SK-N-MC (cell line): ENCODE data around the gene XG.

Experiments
- DNase-seq: peaks from one replicate; pipeline ENCODE4 v3.0.0-alpha.2; 2011; ENCODE audit warnings: low read depth, low spot score
- H3K27ac ChIP-seq: fragments of 200-600 bp; sonication (generic); 2 replicates; pipeline ENCODE4 v1.5.1; 2016; ENCODE audit warnings: mixed run types
- H3K36me3 ChIP-seq: fragments of 200-600 bp; sonication (generic); 2 replicates; pipeline ENCODE4 v1.6.1; 2017; ENCODE audit warnings: antibody characterized with exemption, low read length, mixed read lengths; ENCODE audit not compliant: insufficient read depth
- H3K4me3 ChIP-seq: fragments of 200-600 bp; sonication (generic); 2 replicates; pipeline ENCODE4 v1.5.1; 2016
- H3K9ac ChIP-seq: fragments of 200-600 bp; sonication (generic); 2 replicates; pipeline ENCODE4 v1.8.0; 2017; ENCODE audit warnings: mixed run types, mixed read lengths; ENCODE audit not compliant: insufficient read length
- H3K9me3 ChIP-seq: fragments of 200-600 bp; sonication (generic); 2 replicates; pipeline ENCODE4 v1.6.1; 2017; ENCODE audit warnings: low read depth, mild to moderate bottlenecking, antibody characterized with exemption, low read length, moderate library complexity, mixed read lengths
- EZH2 ChIP-seq: fragments of 200-600 bp; sonication (generic); IDR thresholded peaks from one replicate; pipeline ENCODE4 v1.6.1; 2017; ENCODE audit warnings: antibody characterized with exemption
- FOXP2 ChIP-seq: optimal IDR thresholded peaks from 2 replicates; pipeline ENCODE3; 2011; ENCODE audit warnings: mild to moderate bottlenecking, moderate library complexity; ENCODE audit not compliant: insufficient read depth; ENCODE audit errors: extremely low read length, control extremely low read depth
- POLR2AphosphoS5 ChIP-seq: IDR thresholded peaks from 2 replicates; pipeline ENCODE4 v1.6.1; 2012; ENCODE audit warnings: mild to moderate bottlenecking, low read depth, low read length, borderline replicate concordance

XG gene

GRCh38 chrX:2857566-2857965 is 105.7 kb downstream of the XG start:
- H3K9me3 ChIP-seq = no peaks in the 10 kb centered on the region
- no peak for TF ChIP-seq EZH2
- TF ChIP-seq FOXP2 = no peak
- no peak for TF ChIP-seq POLR2AphosphoS5
- H3K4me3 ChIP-seq = no peak overlapping the region
- H3K27ac ChIP-seq = no peak overlapping the region
- no peak overlapping the region for H3K9ac ChIP-seq
- no peak for DNase-seq
- peaks cover 49% of the 10 kb centered on the region; the same call in 1 of the 2 replicates for H3K36me3 ChIP-seq

- TF ChIP-seq POLR2AphosphoS5 (no peak), EZH2 (no peak), FOXP2 (no peak)
- no peaks in the 10 kb centered on the region for H3K9me3 ChIP-seq
- no peak overlapping the region for H3K9ac ChIP-seq
- H3K27ac ChIP-seq = no peak overlapping the region
- no peak for DNase-seq
- no peak overlapping the region for H3K4me3 ChIP-seq
- peaks cover 52% of the 10 kb centered on the region; the same call in 1 of the 2 replicates for H3K36me3 ChIP-seq
These were observed 107.5 kb downstream of the XG start for GRCh38 chrX:2859197-2859797.

GRCh38 chrX:2862404-2862803 is 110.6 kb downstream of the XG start:
- Histone ChIP-seq H3K36me3 (peaks cover 54% of the 10 kb centered on the region), H3K4me3 (no peak overlapping the region), H3K27ac (no peak overlapping the region), H3K9ac (no peak overlapping the region), H3K9me3 (no peaks in the 10 kb centered on the region)
- no peak for TF ChIP-seq POLR2AphosphoS5
- TF ChIP-seq FOXP2 = no peak
- no peak for TF ChIP-seq EZH2
- no peak for DNase-seq

GRCh38 chrX:2863646-2864045 is 111.8 kb downstream of the XG start:
- TF ChIP-seq POLR2AphosphoS5 = no peak
- TF ChIP-seq FOXP2 = no peak
- no peak for TF ChIP-seq EZH2
- DNase-seq = no peak
- peaks cover 50% of the 10 kb centered on the region for H3K36me3 ChIP-seq
- no peak overlapping the region for H3K4me3 ChIP-seq
- peak overlapping the region; percentile 93 for H3K27ac ChIP-seq
- no peaks in the 10 kb centered on the region for H3K9me3 ChIP-seq
- peak overlapping the region; percentile 29 for H3K9ac ChIP-seq
